ENCODE data around the gene USP54. TPM values are rescaled to one million over a fixed set of nuclear protein-coding genes. Genes with fewer than 3 reads are reported as not detected.

USP54 gene
- total RNA-seq, 1 experiment from 2014 or later = 32.8 TPM

DNA sequence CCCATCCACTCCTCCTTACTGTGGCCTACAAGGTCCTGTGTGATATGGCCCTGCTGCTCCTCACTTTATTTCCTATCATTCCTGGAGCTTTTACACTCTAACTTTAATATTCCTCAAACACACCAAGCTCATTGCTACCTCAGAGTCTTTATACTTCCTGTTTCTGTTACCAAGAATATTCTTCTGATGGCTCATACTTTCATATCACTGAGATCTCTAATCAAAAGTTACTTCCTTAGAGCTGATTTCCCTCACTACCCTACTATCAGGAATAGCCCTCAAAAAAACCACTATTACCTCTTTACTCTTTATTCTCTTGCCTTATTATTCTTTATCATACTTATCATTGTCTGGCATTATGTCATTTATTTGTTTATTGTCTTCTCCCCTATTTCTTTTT, 89.5 kb downstream of the USP54 start:
- no peak overlapping the region for H3K27ac ChIP-seq (ENCODE audit: low read length)
- ATAC-seq (no peak), DNase-seq (ENCODE audit: low read depth, low spot score) (no peak)
- ChIA-PET CTCF (no interaction called here), POLR2A (no interaction called here)
- no peak overlapping the region for H3K4me3 ChIP-seq (ENCODE audit: low read depth in 2 of 2, low read length in 2 of 2)
- intact Hi-C loops (cut with micrococcal nuclease; ENCODE audit: unreplicated experiment) (no loop called here), in situ Hi-C loops (cut with HindIII; ENCODE audit: low pct_unique_long_range_greater_than_20kb, low sequenced_read_pairs) (no loop called here)
- H3K9me3 ChIP-seq (ENCODE audit: control insufficient read depth, insufficient read depth, low read depth, low read length) = no peaks in the 10 kb centered on the region
- peaks cover 2% of the 10 kb centered on the region for H3K4me1 ChIP-seq (ENCODE audit: control insufficient read depth, insufficient read depth, low read length)
- H3K36me3 ChIP-seq (ENCODE audit: control insufficient read depth, insufficient read depth, low read length) = no peaks in the 10 kb centered on the region
- H3K27me3 ChIP-seq (ENCODE audit: control insufficient read depth, insufficient read depth, low read length) = no peaks in the 10 kb centered on the region
- TF ChIP-seq, protein P1, sequence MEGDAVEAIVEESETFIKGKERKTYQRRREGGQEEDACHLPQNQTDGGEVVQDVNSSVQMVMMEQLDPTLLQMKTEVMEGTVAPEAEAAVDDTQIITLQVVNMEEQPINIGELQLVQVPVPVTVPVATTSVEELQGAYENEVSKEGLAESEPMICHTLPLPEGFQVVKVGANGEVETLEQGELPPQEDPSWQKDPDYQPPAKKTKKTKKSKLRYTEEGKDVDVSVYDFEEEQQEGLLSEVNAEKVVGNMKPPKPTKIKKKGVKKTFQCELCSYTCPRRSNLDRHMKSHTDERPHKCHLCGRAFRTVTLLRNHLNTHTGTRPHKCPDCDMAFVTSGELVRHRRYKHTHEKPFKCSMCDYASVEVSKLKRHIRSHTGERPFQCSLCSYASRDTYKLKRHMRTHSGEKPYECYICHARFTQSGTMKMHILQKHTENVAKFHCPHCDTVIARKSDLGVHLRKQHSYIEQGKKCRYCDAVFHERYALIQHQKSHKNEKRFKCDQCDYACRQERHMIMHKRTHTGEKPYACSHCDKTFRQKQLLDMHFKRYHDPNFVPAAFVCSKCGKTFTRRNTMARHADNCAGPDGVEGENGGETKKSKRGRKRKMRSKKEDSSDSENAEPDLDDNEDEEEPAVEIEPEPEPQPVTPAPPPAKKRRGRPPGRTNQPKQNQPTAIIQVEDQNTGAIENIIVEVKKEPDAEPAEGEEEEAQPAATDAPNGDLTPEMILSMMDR (IDR thresholded peaks at IDR 0.05) = no peak
- TF ChIP-seq POLR2AphosphoS5 (IDR thresholded peaks at IDR 0.05; ENCODE audit: low read depth, low read length) (no peak), TCF7L2 (IDR thresholded peaks at IDR 0.05; ENCODE audit: low read depth, low read length) (no peak), SIN3A (IDR thresholded peaks at IDR 0.05; ENCODE audit: borderline replicate concordance, insufficient read depth, low read depth, low read length) (no peak)
- TF ChIP-seq, protein P2, sequence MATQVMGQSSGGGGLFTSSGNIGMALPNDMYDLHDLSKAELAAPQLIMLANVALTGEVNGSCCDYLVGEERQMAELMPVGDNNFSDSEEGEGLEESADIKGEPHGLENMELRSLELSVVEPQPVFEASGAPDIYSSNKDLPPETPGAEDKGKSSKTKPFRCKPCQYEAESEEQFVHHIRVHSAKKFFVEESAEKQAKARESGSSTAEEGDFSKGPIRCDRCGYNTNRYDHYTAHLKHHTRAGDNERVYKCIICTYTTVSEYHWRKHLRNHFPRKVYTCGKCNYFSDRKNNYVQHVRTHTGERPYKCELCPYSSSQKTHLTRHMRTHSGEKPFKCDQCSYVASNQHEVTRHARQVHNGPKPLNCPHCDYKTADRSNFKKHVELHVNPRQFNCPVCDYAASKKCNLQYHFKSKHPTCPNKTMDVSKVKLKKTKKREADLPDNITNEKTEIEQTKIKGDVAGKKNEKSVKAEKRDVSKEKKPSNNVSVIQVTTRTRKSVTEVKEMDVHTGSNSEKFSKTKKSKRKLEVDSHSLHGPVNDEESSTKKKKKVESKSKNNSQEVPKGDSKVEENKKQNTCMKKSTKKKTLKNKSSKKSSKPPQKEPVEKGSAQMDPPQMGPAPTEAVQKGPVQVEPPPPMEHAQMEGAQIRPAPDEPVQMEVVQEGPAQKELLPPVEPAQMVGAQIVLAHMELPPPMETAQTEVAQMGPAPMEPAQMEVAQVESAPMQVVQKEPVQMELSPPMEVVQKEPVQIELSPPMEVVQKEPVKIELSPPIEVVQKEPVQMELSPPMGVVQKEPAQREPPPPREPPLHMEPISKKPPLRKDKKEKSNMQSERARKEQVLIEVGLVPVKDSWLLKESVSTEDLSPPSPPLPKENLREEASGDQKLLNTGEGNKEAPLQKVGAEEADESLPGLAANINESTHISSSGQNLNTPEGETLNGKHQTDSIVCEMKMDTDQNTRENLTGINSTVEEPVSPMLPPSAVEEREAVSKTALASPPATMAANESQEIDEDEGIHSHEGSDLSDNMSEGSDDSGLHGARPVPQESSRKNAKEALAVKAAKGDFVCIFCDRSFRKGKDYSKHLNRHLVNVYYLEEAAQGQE (IDR thresholded peaks at IDR 0.05; ENCODE audit: insufficient read depth in 1 of 2, low read depth in 2 of 2, low read length in 1 of 2) = no peak
- BruUV-seq (replicated peaks) = no TSS peak

DNA sequence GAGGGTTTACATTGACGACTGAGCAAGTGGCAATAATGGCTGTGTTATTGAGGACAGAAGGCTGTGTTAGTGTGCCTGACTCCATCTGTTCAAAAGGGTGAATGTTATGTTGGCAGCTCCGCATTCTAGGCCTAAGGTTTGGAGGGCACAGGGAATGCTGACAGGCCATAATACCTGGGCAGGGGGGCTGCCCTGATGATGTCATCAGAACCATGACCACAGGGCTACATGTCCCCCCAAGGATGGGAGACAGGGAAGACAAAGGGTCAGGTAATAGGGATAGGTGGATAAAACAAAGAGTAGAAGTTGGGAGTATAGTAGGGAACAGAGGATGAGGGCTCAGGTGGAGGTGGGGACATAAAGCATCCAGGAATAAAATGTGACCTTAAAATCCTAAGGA, 93.5 kb downstream of the USP54 start:
- ATAC-seq (no peak), DNase-seq (ENCODE audit: low read depth, low spot score) (no peak)
- TF ChIP-seq POLR2AphosphoS5 (IDR thresholded peaks at IDR 0.05; ENCODE audit: low read depth, low read length) = no peak
- TF ChIP-seq, protein P1 (IDR thresholded peaks at IDR 0.05) = no peak
- no peak for TF ChIP-seq TCF7L2 (IDR thresholded peaks at IDR 0.05; ENCODE audit: low read depth, low read length)
- TF ChIP-seq, protein P2 (IDR thresholded peaks at IDR 0.05; ENCODE audit: insufficient read depth in 1 of 2, low read depth in 2 of 2, low read length in 1 of 2) = no peak
- no peak for TF ChIP-seq SIN3A (IDR thresholded peaks at IDR 0.05; ENCODE audit: borderline replicate concordance, insufficient read depth, low read depth, low read length)
- H3K9me3 ChIP-seq (ENCODE audit: control insufficient read depth, insufficient read depth, low read depth, low read length) = no peaks in the 10 kb centered on the region
- in situ Hi-C loops (cut with HindIII; ENCODE audit: low pct_unique_long_range_greater_than_20kb, low sequenced_read_pairs) = no loop called here
- intact Hi-C loops (cut with micrococcal nuclease; ENCODE audit: unreplicated experiment) = no loop called here
- no peak overlapping the region for H3K4me3 ChIP-seq (ENCODE audit: low read depth in 2 of 2, low read length in 2 of 2)
- H3K36me3 ChIP-seq (ENCODE audit: control insufficient read depth, insufficient read depth, low read length) = peaks cover 2% of the 10 kb centered on the region
- ChIA-PET POLR2A (no interaction called here), CTCF (no interaction called here)
- BruUV-seq (replicated peaks) = no TSS peak
- H3K27me3 ChIP-seq (ENCODE audit: control insufficient read depth, insufficient read depth, low read length) = no peaks in the 10 kb centered on the region
- H3K27ac ChIP-seq (ENCODE audit: low read length) = no peak overlapping the region
- peaks cover 22% of the 10 kb centered on the region for H3K4me1 ChIP-seq (ENCODE audit: control insufficient read depth, insufficient read depth, low read length)
